ENCODE measurements around the gene IFNGR2. TPM values are rescaled to one million over a fixed set of nuclear protein-coding genes. Genes with fewer than 3 reads are reported as not detected.

IFNGR2 gene
- total RNA-seq, 1 experiment from 2014 or later, result 47.9 TPM

GRCh38 chr21:33398361-33398760 lies 4.9 kb upstream of the IFNGR2 start:
- in situ Hi-C loops (cut with HindIII; ENCODE audit: low pct_unique_long_range_greater_than_20kb, low sequenced_read_pairs), result no loop called here
- intact Hi-C loops (cut with micrococcal nuclease; ENCODE audit: unreplicated experiment), result no loop called here
- Histone ChIP-seq H3K27ac (ENCODE audit: low read length) (no peak overlapping the region), H3K4me1 (ENCODE audit: control insufficient read depth, insufficient read depth, low read length) (peaks cover 3% of the 10 kb centered on the region; the same call in 1 of the 2 replicates), H3K9me3 (ENCODE audit: control insufficient read depth, insufficient read depth, low read depth, low read length) (no peaks in the 10 kb centered on the region), H3K27me3 (ENCODE audit: control insufficient read depth, insufficient read depth, low read length) (no peaks in the 10 kb centered on the region), H3K4me3 (ENCODE audit: low read depth in 2 of 2, low read length in 2 of 2) (no peak overlapping the region), H3K36me3 (ENCODE audit: control insufficient read depth, insufficient read depth, low read length) (peaks cover under 1% of the 10 kb centered on the region; the same call in 1 of the 2 replicates)
- POLR2A ChIA-PET, result no interaction called here
- DNase-seq (ENCODE audit: low read depth, low spot score) (no peak), ATAC-seq (no peak)
- CTCF ChIA-PET, result no interaction called here
- BruUV-seq (replicated peaks), result no TSS peak
- TF ChIP-seq SIN3A (IDR thresholded peaks at IDR 0.05; ENCODE audit: borderline replicate concordance, insufficient read depth, low read depth, low read length), result no peak
- TF ChIP-seq REST (IDR thresholded peaks at IDR 0.05; ENCODE audit: insufficient read depth in 1 of 2, low read depth in 2 of 2, low read length in 1 of 2), result no peak
- TF ChIP-seq CTCF (IDR thresholded peaks at IDR 0.05), result no peak
- TF ChIP-seq TCF7L2 (IDR thresholded peaks at IDR 0.05; ENCODE audit: low read depth, low read length), result no peak
- TF ChIP-seq POLR2AphosphoS5 (IDR thresholded peaks at IDR 0.05; ENCODE audit: low read depth, low read length), result no peak

GRCh38 chr21:33401630-33401992 lies 1.6 kb upstream of the IFNGR2 start:
- Histone ChIP-seq H3K4me3 (ENCODE audit: low read depth in 2 of 2, low read length in 2 of 2) (no peak overlapping the region), H3K4me1 (ENCODE audit: control insufficient read depth, insufficient read depth, low read length) (peaks cover 6% of the 10 kb centered on the region; the same call in 1 of the 2 replicates), H3K9me3 (ENCODE audit: control insufficient read depth, insufficient read depth, low read depth, low read length) (no peaks in the 10 kb centered on the region), H3K27me3 (ENCODE audit: control insufficient read depth, insufficient read depth, low read length) (no peaks in the 10 kb centered on the region), H3K27ac (ENCODE audit: low read length) (no peak overlapping the region), H3K36me3 (ENCODE audit: control insufficient read depth, insufficient read depth, low read length) (peaks cover 3% of the 10 kb centered on the region; the same call in 1 of the 2 replicates)
- ChIA-PET CTCF (no interaction called here), POLR2A (no interaction called here)
- intact Hi-C loops (cut with micrococcal nuclease; ENCODE audit: unreplicated experiment) (no loop called here), in situ Hi-C loops (cut with HindIII; ENCODE audit: low pct_unique_long_range_greater_than_20kb, low sequenced_read_pairs) (no loop called here)
- ATAC-seq (no peak), DNase-seq (ENCODE audit: low read depth, low spot score) (no peak)
- no TSS peak for BruUV-seq (replicated peaks)
- TF ChIP-seq SIN3A (IDR thresholded peaks at IDR 0.05; ENCODE audit: borderline replicate concordance, insufficient read depth, low read depth, low read length), result no peak
- no peak for TF ChIP-seq TCF7L2 (IDR thresholded peaks at IDR 0.05; ENCODE audit: low read depth, low read length)
- TF ChIP-seq REST (IDR thresholded peaks at IDR 0.05; ENCODE audit: insufficient read depth in 1 of 2, low read depth in 2 of 2, low read length in 1 of 2), result no peak
- no peak for TF ChIP-seq POLR2AphosphoS5 (IDR thresholded peaks at IDR 0.05; ENCODE audit: low read depth, low read length)
- TF ChIP-seq CTCF (IDR thresholded peaks at IDR 0.05), result no peak
